Lower leg skin (tissue), 4 donors: ENCODE measurements around the gene AGAP3. TPM values are rescaled to one million over a fixed set of nuclear protein-coding genes. Genes with fewer than 3 reads are reported as not detected.

ENCODE experiments used
- DNase-seq, 2 donors: peaks; one replicate each; pipeline ENCODE4 v3.0.0-alpha.2; 2019; ENCODE audit warnings: low spot score in 2 of 2
- H3K4me3 ChIP-seq: fragments of 200-600 bp; sonication (generic); 2 replicates; pipeline ENCODE4 v1.5.1; 2017; ENCODE audit warnings: mild to moderate bottlenecking, low read depth; ENCODE audit not compliant: poor library complexity, severe bottlenecking
- CTCF ChIP-seq, 3 donors: fragments of 450-650 bp; IDR thresholded peaks; one replicate each; pipeline ENCODE4 v1.5.1; 2016; ENCODE audit warnings: antibody characterized with exemption in 3 of 3, mild to moderate bottlenecking in 3 of 3, moderate library complexity in 2 of 3
- POLR2A ChIP-seq, 2 donors: fragments of 450-650 bp; IDR thresholded peaks; one replicate each; pipeline ENCODE4 v1.6.1; 2016 to 2017; ENCODE audit warnings: antibody characterized with exemption in 2 of 2, mild to moderate bottlenecking in 1 of 2, moderate library complexity in 1 of 2
- WGBS, 2 donors: methylation state at CpG; one replicate each; pipeline ENCODE4 v1.1.5; 2018; 5-methylcytosine and 5-hydroxymethylcytosine counted together
- intact Hi-C: fragments of 100-400 bp; cut with DNase I; formaldehyde crosslinking; loops from one replicate; pipeline ENCODE4 v1.15.0; 2023; ENCODE audit warnings: low total_unique reads
- total RNA-seq, 4 donors: library from RNA; depleted of rRNA; stranded (reverse); fragments of >200 nt; gene quantifications; one replicate each; pipeline ENCODE4 v1.1.0, GENCODE V29; 2016

Gene AGAP3
- total RNA-seq, 4 donors from 2014 or later, result 81.2 to 132 (median 102) TPM

GRCh38 chr7:151073990-151074389 is 12.3 kb upstream of the AGAP3 start:
- no peak for DNase-seq
- H3K4me3 ChIP-seq, result no peak overlapping the region
- intact Hi-C loops, result no loop called here
- TF ChIP-seq CTCF (IDR thresholded peaks at IDR 0.05), result no peak
- WGBS, 2 donors, result 85 to 86% methylated on average over 17 of the region's 17 CpGs

- WGBS, 2 donors, result 91 to 93% methylated on average over 22 to 26 of the region's 26 CpGs
- no peak for DNase-seq
Measured at GRCh38 chr7:151074817-151075661, 11.2 kb upstream of the AGAP3 start.

GRCh38 chr7:151075662-151075971 is 10.7 kb upstream of the AGAP3 start:
- intact Hi-C loops, result no loop called here
- TF ChIP-seq POLR2A (IDR thresholded peaks at IDR 0.05) (no peak), CTCF (IDR thresholded peaks at IDR 0.05) (no peak)
- DNase-seq, result no peak
- 86% methylated on average over 7 of the region's 7 CpGs for WGBS, 2 donors
- no peak overlapping the region for H3K4me3 ChIP-seq

More at GRCh38 chr7:151074817-151075661, 11.2 kb upstream of the AGAP3 start:
- TF ChIP-seq POLR2A (IDR thresholded peaks at IDR 0.05) (no peak), CTCF (IDR thresholded peaks at IDR 0.05) (no peak)
- intact Hi-C loops, result no loop called here
- H3K4me3 ChIP-seq, result no peak overlapping the region

- DNase-seq, result no peak
- 85 to 88% methylated on average over 22 of the region's 22 CpGs for WGBS, 2 donors
- TF ChIP-seq CTCF (IDR thresholded peaks at IDR 0.05) (no peak), POLR2A (IDR thresholded peaks at IDR 0.05) (no peak)
- intact Hi-C loops, result no loop called here
- H3K4me3 ChIP-seq, result no peak overlapping the region
Measured at GRCh38 chr7:151075978-151076426, 10.3 kb upstream of the AGAP3 start.

GRCh38 chr7:151076863-151077704 is 9.2 kb upstream of the AGAP3 start:
- no peak for DNase-seq
- WGBS, 2 donors, result 63 to 67% methylated on average over 21 to 28 of the region's 33 CpGs
- intact Hi-C loops, result no loop called here
- H3K4me3 ChIP-seq, result no peak overlapping the region
- TF ChIP-seq POLR2A (IDR thresholded peaks at IDR 0.05) (no peak), CTCF (IDR thresholded peaks at IDR 0.05) (no peak)
